CD4-positive, alpha-beta T cell treated with Interleukin-10 for 1 hour (primary cell): ENCODE measurements around the gene SMG1.
A peak's percentile ranks its signal among the peaks of the same experiment; 100 is the strongest.
"Not testable (repeated sequence)": the region's sequence is repeated elsewhere in the genome, so short reads cannot be mapped to it uniquely, and the experiment has no call there.

Experiments
- DNase-seq: peaks from one replicate; pipeline ENCODE4 v3.0.0-alpha.2; 2020

Gene SMG1

GRCh38 chr16:18796377-18796776 lies 129.8 kb downstream of the SMG1 start:
- no peak for DNase-seq

GRCh38 chr16:18792836-18793433 lies 133.3 kb downstream of the SMG1 start:
- no peak for DNase-seq

- DNase-seq: peak; percentile 96
These were observed 136.1 kb downstream of the SMG1 start, which contains the start of gene RPS15A for GRCh38 chr16:18789850-18790706. RPS15A (minus strand) TSS chr16:18790334; CDS start chr16:18789113, 1,221 bp downstream.

- DNase-seq: no peak
These were observed 136.7 kb downstream of the SMG1 start for GRCh38 chr16:18789515-18789849.

GRCh38 chr16:18788828-18789514 lies 137.2 kb downstream of the SMG1 start:
- DNase-seq: no peak

- no peak for DNase-seq
These were observed 141.1 kb downstream of the SMG1 start for GRCh38 chr16:18784917-18785623.

- DNase-seq: no peak
These were observed 142.5 kb downstream of the SMG1 start for GRCh38 chr16:18783430-18784341.

GRCh38 chr16:18782697-18783429 lies 143.3 kb downstream of the SMG1 start:
- DNase-seq: no peak

- not testable (repeated sequence) for DNase-seq
These were observed 145.0 kb downstream of the SMG1 start for GRCh38 chr16:18781232-18781631.

GRCh38 chr16:18780460-18781026 lies 145.7 kb downstream of the SMG1 start:
- not testable (repeated sequence) for DNase-seq

GRCh38 chr16:18777664-18778063 lies 148.5 kb downstream of the SMG1 start:
- DNase-seq: not testable (repeated sequence)

GRCh38 chr16:18776334-18776733 lies 149.9 kb downstream of the SMG1 start:
- DNase-seq: not testable (repeated sequence)

GRCh38 chr16:18774651-18775050 lies 151.6 kb downstream of the SMG1 start:
- DNase-seq: not testable (repeated sequence)

- not testable (repeated sequence) for DNase-seq
These were observed 154.0 kb downstream of the SMG1 start for GRCh38 chr16:18772171-18772570.

GRCh38 chr16:18770336-18770962 lies 155.8 kb downstream of the SMG1 start:
- not testable (repeated sequence) for DNase-seq

- peak; percentile 63 for DNase-seq
These were observed 159.0 kb downstream of the SMG1 start for GRCh38 chr16:18767217-18767616.

GRCh38 chr16:18762713-18763112 lies 163.5 kb downstream of the SMG1 start:
- not testable (repeated sequence) for DNase-seq

GRCh38 chr16:18759598-18760520 lies 166.3 kb downstream of the SMG1 start:
- DNase-seq: peak; percentile 76
